Inflammatory macrophage treated with lipopolysaccharide for 1 hour (primary cell): ENCODE data around the gene MPZL2.
A peak's percentile ranks its signal among the peaks of the same experiment; 100 is the strongest.

Experiments
- DNase-seq, 2 donors: peaks; one replicate each; pipeline ENCODE4 v3.0.0-alpha.2; 2020 to 2022

The MPZL2 gene

GRCh38 chr11:118240999-118241763 is 22.9 kb downstream of the MPZL2 start:
- DNase-seq, result peak; percentile 76 to 84

GRCh38 chr11:118239509-118240205 is 24.4 kb downstream of the MPZL2 start:
- DNase-seq, result no peak

- peak in 1 of 2 donors; percentile 64 for DNase-seq
Measured at GRCh38 chr11:118238929-118239328, 25.2 kb downstream of the MPZL2 start.

- peak; percentile 56 to 64 for DNase-seq
Measured at GRCh38 chr11:118238421-118238820, 25.7 kb downstream of the MPZL2 start.

DNA sequence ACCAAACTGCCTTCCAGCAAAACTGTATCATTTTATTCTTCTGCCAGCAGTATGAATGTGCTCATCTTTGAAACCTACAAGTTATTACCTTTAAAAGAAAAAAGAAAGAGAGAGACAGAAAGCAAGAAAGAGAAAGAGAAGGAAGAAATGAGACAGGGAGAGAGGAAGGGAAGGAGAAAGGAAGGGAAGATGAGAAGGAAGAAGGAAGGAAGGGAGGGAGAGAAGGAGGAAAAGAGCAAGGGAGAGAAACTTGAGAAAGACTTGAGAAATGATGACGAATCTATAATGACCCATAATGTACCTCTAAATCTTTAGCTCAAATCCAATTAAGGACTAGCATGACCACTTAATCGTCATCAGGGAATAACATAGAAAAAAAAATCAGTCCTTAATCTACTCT is 27.9 kb downstream of the MPZL2 start:
- no peak for DNase-seq

DNA sequence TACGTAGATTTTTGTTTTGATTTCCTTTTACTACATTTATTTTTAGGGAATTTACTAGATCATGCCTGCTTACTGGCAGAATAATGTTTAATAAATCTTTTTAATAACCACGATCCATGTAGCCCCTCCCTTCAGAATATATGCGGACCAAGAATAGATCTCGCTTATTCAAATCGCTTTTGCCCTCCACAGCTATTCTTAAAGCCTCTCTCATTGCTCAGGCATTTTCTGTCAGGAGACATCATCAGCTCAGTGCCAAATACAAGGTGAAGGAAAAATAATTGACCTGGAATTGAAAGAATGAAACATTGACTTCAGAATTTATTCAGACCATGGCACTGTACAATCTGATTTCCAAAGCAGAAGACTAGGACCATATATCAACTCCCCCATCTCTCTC is 29.3 kb downstream of the MPZL2 start:
- DNase-seq, result no peak

DNA sequence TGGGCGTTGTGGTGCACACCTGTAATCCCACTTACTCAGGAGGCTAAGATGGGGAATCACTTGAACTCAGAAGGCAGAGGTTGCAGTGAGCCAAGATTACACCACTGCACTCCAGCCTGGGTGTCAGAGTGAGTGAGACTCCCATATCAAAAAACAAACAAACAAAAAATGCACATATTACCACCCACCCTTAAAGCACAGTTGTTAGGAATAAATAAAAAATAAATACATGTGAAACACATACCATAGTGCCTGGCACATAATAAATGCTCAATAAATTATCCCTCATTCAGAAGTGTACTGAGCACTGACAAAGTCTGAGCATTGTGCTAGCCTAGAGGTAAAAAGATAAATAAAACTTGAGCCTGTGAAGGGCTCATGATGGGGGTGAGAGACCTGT is 30.2 kb downstream of the MPZL2 start:
- DNase-seq, result no peak

DNA sequence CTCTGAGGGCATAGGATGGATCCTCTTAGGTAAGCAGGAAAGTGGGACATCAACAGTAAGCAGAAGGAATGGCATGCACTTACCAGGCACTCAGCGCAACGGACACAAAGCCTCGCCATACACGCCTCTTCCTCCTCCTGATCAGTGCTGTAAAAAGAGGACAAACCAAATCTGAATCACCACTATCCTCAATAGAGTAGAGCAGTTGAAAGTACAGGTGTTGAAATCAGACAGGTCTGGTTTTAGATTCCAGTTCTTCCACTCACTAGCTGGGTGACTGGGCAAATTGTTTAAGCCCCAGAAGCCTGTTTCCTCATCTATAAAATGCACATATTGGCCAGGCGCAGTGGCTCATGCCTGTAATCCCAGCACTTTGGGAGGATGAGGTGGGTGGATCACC is 30.7 kb downstream of the MPZL2 start:
- DNase-seq, result no peak

DNA sequence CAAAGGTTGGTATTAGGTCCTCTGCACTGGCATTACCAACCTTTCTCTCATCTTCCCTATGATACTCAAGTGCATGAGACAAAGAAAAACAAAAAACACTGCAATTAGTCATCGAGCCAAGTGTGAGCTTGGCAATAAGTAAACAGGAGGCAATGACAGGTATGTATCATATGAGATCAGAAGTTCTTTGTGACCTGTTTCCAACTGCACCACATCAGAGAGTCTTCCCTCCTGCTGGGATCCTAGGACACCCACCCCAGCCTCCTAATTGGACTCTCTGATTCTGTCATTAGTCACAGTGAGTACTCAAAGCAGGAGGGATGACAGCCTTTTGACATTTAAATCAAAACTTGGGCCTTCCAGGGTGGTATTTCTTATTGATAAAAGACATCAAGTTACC is 31.4 kb downstream of the MPZL2 start:
- DNase-seq, result no peak

DNA sequence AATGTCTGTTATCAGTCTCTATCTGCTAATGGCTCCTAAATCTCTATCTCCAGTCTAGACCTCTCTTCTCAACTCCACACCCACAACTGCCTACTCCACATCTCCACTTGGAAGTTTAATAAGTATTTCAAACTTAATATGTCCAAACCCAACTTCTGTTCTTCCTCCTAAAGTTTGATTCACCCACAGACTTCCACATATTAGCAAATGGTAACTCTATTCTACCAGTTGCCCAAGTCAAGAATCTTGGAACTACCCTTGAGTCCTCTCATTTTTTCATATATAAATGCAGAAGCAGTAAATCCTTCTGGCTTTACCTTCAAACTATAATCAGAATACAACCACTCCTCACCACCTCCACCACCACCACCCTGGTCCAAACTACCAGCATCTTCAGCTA is 32.6 kb downstream of the MPZL2 start:
- peak in 1 of 2 donors; percentile 49 for DNase-seq

DNA sequence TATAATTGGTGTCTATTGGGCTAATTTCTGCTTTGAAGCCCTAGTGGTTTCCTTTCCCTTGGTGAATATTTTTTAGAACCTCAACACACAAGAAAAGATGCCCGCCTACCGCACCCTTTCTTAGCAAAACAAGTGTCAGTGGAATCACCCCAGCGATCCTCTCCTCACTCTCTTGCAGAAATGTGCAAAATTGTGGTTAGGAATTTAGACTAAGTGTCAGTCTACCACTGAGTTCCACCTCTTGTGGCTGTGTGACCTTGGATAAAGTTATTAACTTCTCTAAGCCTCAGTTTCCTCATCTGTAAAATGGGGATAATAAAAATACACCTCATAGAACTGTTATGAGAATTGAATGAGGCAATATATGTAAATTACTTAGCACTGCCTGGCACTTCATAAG is 34.0 kb downstream of the MPZL2 start:
- DNase-seq, result no peak

- peak; percentile 65 for DNase-seq
Measured at GRCh38 chr11:118229274-118229847, 34.7 kb downstream of the MPZL2 start.

DNA sequence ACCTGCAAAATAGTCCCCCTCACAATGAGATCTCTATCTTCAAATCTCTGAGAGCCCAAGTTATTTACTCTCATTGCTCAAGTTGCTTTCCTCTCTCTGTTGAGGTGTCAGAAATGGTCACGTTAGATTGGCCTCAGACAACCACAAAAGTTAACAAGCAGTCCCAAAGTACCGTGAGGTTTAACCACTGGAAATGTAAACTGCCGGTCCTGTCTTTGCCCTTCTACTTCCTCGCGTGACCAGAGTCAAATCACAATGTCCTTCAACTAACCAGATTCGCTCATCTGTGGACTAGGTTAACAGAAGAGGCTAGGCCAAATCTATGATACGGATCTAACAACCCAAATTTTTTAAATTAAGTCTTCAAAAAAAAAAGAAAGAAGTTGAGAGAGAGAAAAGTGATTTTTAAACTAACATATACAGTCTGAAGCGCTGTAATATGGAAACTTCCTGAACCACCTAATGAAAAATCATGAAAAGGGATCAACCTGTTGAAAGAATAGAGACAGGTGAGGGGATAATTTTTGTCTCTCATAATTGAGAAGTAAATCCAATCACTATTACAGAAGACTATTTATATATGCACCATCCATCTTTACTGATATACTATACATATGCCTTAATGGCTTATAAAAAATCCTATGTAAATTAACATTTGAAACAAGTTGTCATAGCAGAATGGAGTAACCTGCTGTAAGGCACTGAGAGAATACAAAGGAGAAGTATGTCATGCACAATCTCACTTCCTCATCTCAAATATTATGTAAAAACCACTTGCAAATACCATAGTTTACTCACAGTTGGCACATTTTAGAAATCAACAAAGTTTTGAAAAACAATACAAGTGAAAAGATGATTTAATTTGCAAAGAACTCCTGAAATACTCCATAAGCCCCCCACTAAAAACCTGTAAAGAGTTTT is 36.0 kb downstream of the MPZL2 start:
- DNase-seq, result peak; percentile 67 to 89

GRCh38 chr11:118226781-118227180 is 37.3 kb downstream of the MPZL2 start:
- no peak for DNase-seq

- peak; percentile 65 to 72 for DNase-seq
Measured at GRCh38 chr11:118226296-118226695, 37.8 kb downstream of the MPZL2 start.

- peak; percentile 56 to 62 for DNase-seq
Measured at GRCh38 chr11:118224511-118225188, 39.4 kb downstream of the MPZL2 start, which contains the start of gene JAML. Gene JAML, minus strand, starts transcription at chr11:118225011. Its CDS starts 10,145 bp downstream, at chr11:118214866.

- DNase-seq, result no peak
Measured at GRCh38 chr11:118223992-118224391, 40.1 kb downstream of the MPZL2 start.

GRCh38 chr11:118223570-118223969 is 40.5 kb downstream of the MPZL2 start:
- DNase-seq, result no peak

DNA sequence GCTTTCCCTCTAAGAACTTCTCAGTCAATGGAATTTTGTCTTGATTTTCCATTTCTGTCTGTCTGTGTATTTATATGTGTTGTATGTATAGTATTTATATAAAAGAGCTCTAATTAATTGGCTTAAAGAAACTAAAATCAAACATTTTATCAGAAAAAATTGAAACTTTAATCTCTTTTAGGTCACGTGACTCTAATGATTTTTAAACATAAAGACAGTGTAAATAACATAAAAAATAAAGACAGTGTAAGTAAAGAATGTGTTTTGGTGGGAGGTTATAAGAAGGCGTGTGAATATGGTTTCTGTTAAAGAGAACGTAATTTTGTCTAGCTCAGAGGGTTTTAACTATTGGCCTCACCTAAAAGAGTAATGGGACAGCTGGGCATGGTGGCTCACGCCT is 41.7 kb downstream of the MPZL2 start:
- DNase-seq, result no peak

GRCh38 chr11:118221419-118221818 is 42.7 kb downstream of the MPZL2 start:
- no peak for DNase-seq

GRCh38 chr11:118219732-118220131 is 44.4 kb downstream of the MPZL2 start:
- DNase-seq, result peak in 1 of 2 donors; percentile 35

GRCh38 chr11:118219244-118219643 is 44.9 kb downstream of the MPZL2 start:
- no peak for DNase-seq
